Body of pancreas (tissue), 4 donors: ENCODE data around the gene UQCR10. TPM values are rescaled to one million over a fixed set of nuclear protein-coding genes. Genes with fewer than 3 reads are reported as not detected.

Source experiments
- ATAC-seq: fragments of 150-250 bp; one replicate; pipeline ENCODE4 v1.9.1; 2016
- DNase-seq, 4 donors: peaks; one replicate each; pipeline ENCODE4 v3.0.0-alpha.2; 2019
- H3K27ac ChIP-seq, 4 donors: fragments of 200-600 bp; sonication (generic); 1 replicate in 3 of 4; 2 replicates in 1 of 4; pipeline versions ENCODE4 v1.5.1 to v1.6.1; 2016 to 2019; ENCODE audit warnings: mild to moderate bottlenecking in 1 of 4, mixed read lengths in 1 of 4, moderate library complexity in 1 of 4
- H3K27me3 ChIP-seq, 2 donors: fragments of 200-600 bp; sonication (generic); one replicate each; pipeline ENCODE4 v1.6.0; 2016; ENCODE audit warnings: mild to moderate bottlenecking in 1 of 2
- H3K36me3 ChIP-seq, 2 donors: fragments of 200-600 bp; sonication (generic); replicated peaks in 1 of 2; 2 replicates each; pipeline ENCODE4 v1.5.1; 2016; ENCODE audit warnings: low read depth in 2 of 2; ENCODE audit not compliant: insufficient read depth in 1 of 2
- H3K4me1 ChIP-seq: fragments of 200-600 bp; sonication (generic); one replicate; pipeline ENCODE4 v1.6.0; 2016
- H3K4me3 ChIP-seq, 2 donors: fragments of 200-600 bp; sonication (generic); 1 replicate in 1 of 2; 2 replicates in 1 of 2; pipeline ENCODE4 v1.5.1; 2016 to 2019
- H3K9me3 ChIP-seq, 3 donors: fragments of 200-600 bp; sonication (generic); 1 replicate in 2 of 3; 2 replicates in 1 of 3; pipeline ENCODE4 v1.5.1; 2016
- CTCF ChIP-seq, 7 experiments: fragments of 450-650 bp in 4 of 7; fragments of 200-600 bp in 3 of 7; sonication (generic) in 3 of 7; IDR thresholded peaks; one replicate each; pipeline ENCODE4 v1.5.1; 2016 to 2019; ENCODE audit warnings: antibody characterized with exemption in 7 of 7
- POLR2A ChIP-seq, 3 donors: fragments of 450-650 bp; IDR thresholded peaks; one replicate each; pipeline ENCODE4 v1.6.1; 2016; ENCODE audit warnings: antibody characterized with exemption in 3 of 3, mild to moderate bottlenecking in 2 of 3
- WGBS, 2 donors: methylation state at CpG; one replicate each; pipeline ENCODE4 v1.1.5; 2017; 5-methylcytosine and 5-hydroxymethylcytosine counted together
- intact Hi-C: fragments of 100-400 bp; cut with DNase I; formaldehyde crosslinking; loops from one replicate; pipeline ENCODE4 v1.15.1; 2023
- total RNA-seq, 2 donors: library from RNA; depleted of rRNA; stranded (reverse); fragments of >200 nt; gene quantifications; one replicate each; pipeline ENCODE4 v1.1.0, GENCODE V29; 2016

The UQCR10 gene
- total RNA-seq, 2 donors from 2014 or later, result 21.0 to 27.4 TPM

GRCh38 chr22:29720811-29721323, 46.3 kb upstream of the UQCR10 start:
- Histone ChIP-seq H3K36me3 (no peaks in the 10 kb centered on the region), H3K27me3 (peaks cover 0 to 12% of the 10 kb centered on the region in 2 donors), H3K9me3 (no peaks in the 10 kb centered on the region), H3K4me1 (peaks cover 8% of the 10 kb centered on the region), H3K27ac (no peak overlapping the region), H3K4me3 (no peak overlapping the region)
- WGBS, 2 donors, result 6% methylated on average over 38 of the region's 53 CpGs; no CpG with 5 or more reads in 1 of the 2 donors
- intact Hi-C loops, result no loop called here
- TF ChIP-seq CTCF (IDR thresholded peaks at IDR 0.05), result no peak
- no peak for TF ChIP-seq POLR2A (IDR thresholded peaks at IDR 0.05)
- ATAC-seq, result no peak
- DNase-seq, result no peak

GRCh38 chr22:29722151-29722550, 45.0 kb upstream of the UQCR10 start:
- Histone ChIP-seq H3K9me3 (no peaks in the 10 kb centered on the region), H3K4me3 (no peak overlapping the region), H3K4me1 (peaks cover 8% of the 10 kb centered on the region), H3K27me3 (peaks cover 0 to 12% of the 10 kb centered on the region in 2 donors), H3K27ac (no peak overlapping the region), H3K36me3 (no peaks in the 10 kb centered on the region)
- no peak for ATAC-seq
- intact Hi-C loops, result no loop called here
- DNase-seq, result no peak
- 68% methylated on average over 4 of the region's 7 CpGs; no CpG with 5 or more reads in 1 of the 2 donors for WGBS, 2 donors
- no peak for TF ChIP-seq POLR2A (IDR thresholded peaks at IDR 0.05)

GRCh38 chr22:29722587-29722986, 44.6 kb upstream of the UQCR10 start:
- Histone ChIP-seq H3K4me1 (peaks cover 8% of the 10 kb centered on the region), H3K36me3 (no peaks in the 10 kb centered on the region), H3K27me3 (peaks cover 0 to 12% of the 10 kb centered on the region in 2 donors), H3K27ac (no peak overlapping the region), H3K9me3 (no peaks in the 10 kb centered on the region), H3K4me3 (no peak overlapping the region)
- ATAC-seq, result no peak
- TF ChIP-seq POLR2A (IDR thresholded peaks at IDR 0.05) (no peak), CTCF (IDR thresholded peaks at IDR 0.05) (no peak)
- intact Hi-C loops, result no loop called here
- WGBS, 2 donors, result 79 to 87% methylated on average over 11 to 14 of the region's 16 CpGs
- no peak for DNase-seq

GRCh38 chr22:29723766-29724165, 43.4 kb upstream of the UQCR10 start:
- peaks cover 0 to 12% of the 10 kb centered on the region in 2 donors for H3K27me3 ChIP-seq

GRCh38 chr22:29724843-29725242, 42.3 kb upstream of the UQCR10 start:
- 69% methylated on average over 8 of the region's 8 CpGs; no CpG with 5 or more reads in 1 of the 2 donors for WGBS, 2 donors
- peaks cover 0 to 5% of the 10 kb centered on the region in 2 donors for H3K27me3 ChIP-seq
- no peaks in the 10 kb centered on the region for H3K36me3 ChIP-seq
- H3K9me3 ChIP-seq, result no peaks in the 10 kb centered on the region
- DNase-seq (no peak), ATAC-seq (no peak)
- no peak overlapping the region for H3K4me3 ChIP-seq
- peaks cover 8% of the 10 kb centered on the region for H3K4me1 ChIP-seq
- H3K27ac ChIP-seq, result no peak overlapping the region
- TF ChIP-seq POLR2A (IDR thresholded peaks at IDR 0.05), result no peak
- TF ChIP-seq CTCF (IDR thresholded peaks at IDR 0.05), result no peak
- intact Hi-C loops, result no loop called here

More at GRCh38 chr22:29723766-29724165, 43.4 kb upstream of the UQCR10 start:
- H3K27ac ChIP-seq, result no peak overlapping the region
- no peak overlapping the region for H3K4me3 ChIP-seq
- no peaks in the 10 kb centered on the region for H3K36me3 ChIP-seq
- no peak for ATAC-seq
- no peak for DNase-seq
- WGBS, 2 donors, result 91 to 100% methylated on average over 9 to 10 of the region's 10 CpGs
- peaks cover 8% of the 10 kb centered on the region for H3K4me1 ChIP-seq
- intact Hi-C loops, result no loop called here
- H3K9me3 ChIP-seq, result no peaks in the 10 kb centered on the region
- no peak for TF ChIP-seq POLR2A (IDR thresholded peaks at IDR 0.05)
- TF ChIP-seq CTCF (IDR thresholded peaks at IDR 0.05), result no peak
